Vagina (tissue), 2 donors: ENCODE results near the gene TMEM107. TPM values are rescaled to one million over a fixed set of nuclear protein-coding genes. Genes with fewer than 3 reads are reported as not detected.
"Not testable (repeated sequence)": the region's sequence is repeated elsewhere in the genome, so short reads cannot be mapped to it uniquely, and the experiment has no call there.

Source experiments
- DNase-seq, 2 donors: peaks; one replicate each; pipeline ENCODE4 v3.0.0-alpha.2; 2017; ENCODE audit errors: extremely low spot score in 2 of 2
- H3K27ac ChIP-seq: fragments of 200-600 bp; sonication (generic); one replicate; pipeline ENCODE4 v1.5.1; 2019
- H3K27me3 ChIP-seq: fragments of 200-600 bp; sonication (generic); one replicate; pipeline ENCODE4 v1.5.1; 2019
- H3K36me3 ChIP-seq, 2 donors: fragments of 200-600 bp; sonication (generic); one replicate each; pipeline ENCODE4 v1.5.1; 2017 to 2019
- H3K4me1 ChIP-seq: fragments of 200-600 bp; sonication (generic); one replicate; pipeline ENCODE4 v1.5.1; 2019
- H3K4me3 ChIP-seq, 2 donors: fragments of 200-600 bp; sonication (generic); 1 replicate in 1 of 2; 2 replicates in 1 of 2; pipeline ENCODE4 v1.5.1; 2016 to 2019
- H3K9me3 ChIP-seq: fragments of 200-600 bp; sonication (generic); one replicate; pipeline ENCODE4 v1.5.1; 2019
- CTCF ChIP-seq, 3 experiments: fragments of 450-650 bp in 2 of 3; fragments of 200-600 bp in 1 of 3; sonication (generic) in 1 of 3; IDR thresholded peaks; one replicate each; pipeline ENCODE4 v1.5.1; 2017 to 2019; ENCODE audit warnings: antibody characterized with exemption in 3 of 3, mild to moderate bottlenecking in 2 of 3, moderate library complexity in 2 of 3
- POLR2A ChIP-seq, 2 donors: fragments of 450-650 bp; IDR thresholded peaks; one replicate each; pipeline ENCODE4 v1.6.1; 2017; ENCODE audit warnings: antibody characterized with exemption in 2 of 2, mild to moderate bottlenecking in 2 of 2, moderate library complexity in 2 of 2
- POLR2AphosphoS5 ChIP-seq, 2 donors: sonication (generic); formaldehyde crosslinking; IDR thresholded peaks; one replicate each; pipeline ENCODE4 v1.9.0; 2017; ENCODE audit warnings: antibody characterized with exemption in 2 of 2, mild to moderate bottlenecking in 2 of 2, low read depth in 1 of 2; ENCODE audit not compliant: insufficient read depth in 1 of 2
- intact Hi-C: fragments of 100-400 bp; cut with DNase I; formaldehyde crosslinking; loops from one replicate; pipeline ENCODE4 v1.15.1; 2023
- total RNA-seq: library from RNA; depleted of rRNA; stranded (reverse); fragments of >200 nt; gene quantifications from one replicate; pipeline ENCODE4 v1.2.3, GENCODE V29; 2016

TMEM107 gene
- total RNA-seq, 1 donor from 2014 or later: 20.6 TPM

GRCh38 chr17:8222380-8222629 lies 46.1 kb upstream of the TMEM107 start:
- intact Hi-C loops: loop anchor here (5.0 kb wide), 1 partner anchor 100 kb away; the partner anchor contains the start of gene HES7
- DNase-seq: no peak
- H3K4me3 ChIP-seq: peak overlapping the region; percentile 56 to 76
- no peaks in the 10 kb centered on the region for H3K27me3 ChIP-seq
- H3K4me1 ChIP-seq: peaks cover 30% of the 10 kb centered on the region
- no peaks in the 10 kb centered on the region for H3K36me3 ChIP-seq
- peak overlapping the region; percentile 96 for H3K27ac ChIP-seq
- TF ChIP-seq POLR2AphosphoS5 (IDR thresholded peaks at IDR 0.05; ENCODE audit: insufficient read depth in 1 of 2, low read depth in 1 of 2) (no peak), CTCF (IDR thresholded peaks at IDR 0.05) (no peak), POLR2A (IDR thresholded peaks at IDR 0.05) (no peak)
- H3K9me3 ChIP-seq: no peaks in the 10 kb centered on the region

- Histone ChIP-seq H3K4me1 (peaks cover 26% of the 10 kb centered on the region), H3K4me3 (peak overlapping the region; percentile 56 to 76), H3K27ac (peak overlapping the region; percentile 96), H3K36me3 (no peaks in the 10 kb centered on the region), H3K27me3 (no peaks in the 10 kb centered on the region), H3K9me3 (no peaks in the 10 kb centered on the region)
- TF ChIP-seq POLR2A (IDR thresholded peaks at IDR 0.05) (no peak), POLR2AphosphoS5 (IDR thresholded peaks at IDR 0.05; ENCODE audit: insufficient read depth in 1 of 2, low read depth in 1 of 2) (peak; percentile 13 to 80), CTCF (IDR thresholded peaks at IDR 0.05) (peak in 1 of 3 experiments; percentile 10)
- intact Hi-C loops: loop anchor here (2.0 to 5.0 kb wide), 2 partner anchors 35 to 100 kb away; partner anchors contain the start of gene HES7
- peak in 1 of 2 donors; percentile 95 for DNase-seq
These were observed 45.6 kb upstream of the TMEM107 start for GRCh38 chr17:8221663-8222379.

GRCh38 chr17:8220783-8221662 lies 44.8 kb upstream of the TMEM107 start:
- DNase-seq: peak in 1 of 2 donors; percentile 98
- Histone ChIP-seq H3K4me3 (peak overlapping the region; percentile 56 to 76), H3K27me3 (no peaks in the 10 kb centered on the region), H3K4me1 (peaks cover 20% of the 10 kb centered on the region), H3K27ac (peak overlapping the region; percentile 96), H3K9me3 (no peaks in the 10 kb centered on the region), H3K36me3 (no peaks in the 10 kb centered on the region)
- TF ChIP-seq CTCF (IDR thresholded peaks at IDR 0.05): no peak
- TF ChIP-seq POLR2AphosphoS5 (IDR thresholded peaks at IDR 0.05; ENCODE audit: insufficient read depth in 1 of 2, low read depth in 1 of 2): peak; percentile 77 to 85
- peak in 1 of 2 donors; percentile 9 for TF ChIP-seq POLR2A (IDR thresholded peaks at IDR 0.05)
- intact Hi-C loops: loop anchor here (2.0 to 5.0 kb wide), 2 partner anchors 34 to 99 kb away; partner anchors contain the start of gene HES7

- H3K9me3 ChIP-seq, DNase-seq, H3K27me3 ChIP-seq, H3K27ac ChIP-seq, H3K4me3 ChIP-seq, intact Hi-C loops, H3K36me3 ChIP-seq: not testable (repeated sequence)
- peaks cover 12% of the 10 kb centered on the region for H3K4me1 ChIP-seq
These were observed 37.8 kb upstream of the TMEM107 start for GRCh38 chr17:8214000-8214399.

- no peaks in the 10 kb centered on the region for H3K9me3 ChIP-seq
- H3K36me3 ChIP-seq: no peaks in the 10 kb centered on the region
- intact Hi-C loops: no loop called here
- peaks cover 12% of the 10 kb centered on the region for H3K4me1 ChIP-seq
- no peaks in the 10 kb centered on the region for H3K27me3 ChIP-seq
- no peak for DNase-seq
- no peak overlapping the region for H3K27ac ChIP-seq
- TF ChIP-seq POLR2A (IDR thresholded peaks at IDR 0.05) (no peak), POLR2AphosphoS5 (IDR thresholded peaks at IDR 0.05; ENCODE audit: insufficient read depth in 1 of 2, low read depth in 1 of 2) (no peak), CTCF (IDR thresholded peaks at IDR 0.05) (no peak)
- no peak overlapping the region for H3K4me3 ChIP-seq
These were observed 36.4 kb upstream of the TMEM107 start for GRCh38 chr17:8212312-8213180.
